Smooth muscle cell (in vitro differentiated cells): ENCODE results near the gene GALNT15. TPM values are rescaled to one million over a fixed set of nuclear protein-coding genes. Genes with fewer than 3 reads are reported as not detected.

Experiments used
- DNase-seq: peaks from one replicate; lab custom pipeline; 2025; ENCODE audit not compliant: unreplicated experiment; lab: John Stamatoyannopoulos, UW
- H2AFZ ChIP-seq: fragments of 200-600 bp; sonication (generic); 2 replicates; pipeline ENCODE4 v1.6.0; 2016; ENCODE audit warnings: antibody characterized with exemption, low read depth, mild to moderate bottlenecking
- H3F3A ChIP-seq: fragments of 200-600 bp; sonication (generic); 2 replicates; pipeline ENCODE4 v1.6.0; 2017; ENCODE audit warnings: antibody characterized with exemption, low read depth
- H3K27ac ChIP-seq: fragments of 200-600 bp; sonication (generic); 2 replicates; pipeline ENCODE4 v1.5.1; 2016; ENCODE audit warnings: low read depth, mild to moderate bottlenecking
- H3K27me3 ChIP-seq: fragments of 200-600 bp; sonication (generic); 2 replicates; pipeline ENCODE4 v1.6.1; 2016; ENCODE audit warnings: low read depth, mild to moderate bottlenecking
- H3K36me3 ChIP-seq: fragments of 200-600 bp; sonication (generic); 2 replicates; pipeline ENCODE4 v1.5.1; 2016; ENCODE audit warnings: low read depth
- H3K4me1 ChIP-seq: fragments of 200-600 bp; sonication (generic); 2 replicates; pipeline ENCODE4 v1.5.1; 2016; ENCODE audit warnings: low read depth
- H3K4me2 ChIP-seq: fragments of 200-600 bp; sonication (generic); 2 replicates; pipeline ENCODE4 v1.6.0; 2016; ENCODE audit warnings: mild to moderate bottlenecking
- H3K4me3 ChIP-seq: fragments of 200-600 bp; sonication (generic); 2 replicates; pipeline ENCODE4 v1.5.1; 2016; ENCODE audit warnings: mild to moderate bottlenecking
- H3K79me2 ChIP-seq: fragments of 200-600 bp; sonication (generic); 2 replicates; pipeline ENCODE4 v1.6.0; 2016; ENCODE audit warnings: low read depth, mild to moderate bottlenecking
- H3K9ac ChIP-seq: fragments of 200-600 bp; sonication (generic); 2 replicates; pipeline ENCODE4 v1.6.0; 2016; ENCODE audit warnings: low read depth
- H3K9me3 ChIP-seq: fragments of 200-600 bp; sonication (generic); replicated peaks from 2 replicates; pipeline ENCODE4 v1.5.1; 2016; ENCODE audit warnings: low read depth
- H4K20me1 ChIP-seq: fragments of 200-600 bp; sonication (generic); 2 replicates; pipeline ENCODE4 v1.6.0; 2016; ENCODE audit warnings: low read depth
- CTCF ChIP-seq: fragments of 200-600 bp; sonication (generic); IDR thresholded peaks from 2 replicates; pipeline ENCODE4 v1.5.1; 2017; ENCODE audit warnings: borderline replicate concordance, mild to moderate bottlenecking, antibody characterized with exemption; ENCODE audit not compliant: insufficient read depth, poor library complexity, severe bottlenecking
- WGBS: methylation state at CpG from one replicate; pipeline ENCODE4 v1.1.7; 2016; ENCODE audit warnings: low lambda C conversion rate; 5-methylcytosine and 5-hydroxymethylcytosine counted together
- polyA plus RNA-seq: library from polyadenylated mRNA; unstranded; fragments of >200 nt; fragmentation: Nextera tagmentation; extraction: Ambion mirVana; gene quantifications from 2 replicates; pipeline ENCODE4 v1.2.1, GENCODE V29; 2016
- total RNA-seq: library from RNA; depleted of rRNA; stranded (reverse); fragments of >200 nt; gene quantifications from 2 replicates; pipeline ENCODE4 v1.2.3, GENCODE V29; 2014

The GALNT15 gene
- total and polyA plus RNA-seq, 2 experiments from 2014 or later = 0.45 to 1.3 TPM

GRCh38 chr3:16198427-16198826 lies 23.9 kb downstream of the GALNT15 start:
- H3K4me1 ChIP-seq = peaks cover 2% of the 10 kb centered on the region
- no peak overlapping the region for H3K9ac ChIP-seq
- H3K27ac ChIP-seq = no peak overlapping the region
- no peak overlapping the region for H2AFZ ChIP-seq
- H4K20me1 ChIP-seq = no peaks in the 10 kb centered on the region
- H3K36me3 ChIP-seq = no peaks in the 10 kb centered on the region
- WGBS = 52% methylated on average over 4 of the region's 4 CpGs
- no peak for TF ChIP-seq CTCF
- DNase-seq = no peak
- H3K27me3 ChIP-seq = no peaks in the 10 kb centered on the region
- no peaks in the 10 kb centered on the region for H3K9me3 ChIP-seq
- no peak overlapping the region for H3K4me2 ChIP-seq
- no peaks in the 10 kb centered on the region for H3F3A ChIP-seq
- no peak overlapping the region for H3K4me3 ChIP-seq
- no peaks in the 10 kb centered on the region for H3K79me2 ChIP-seq

GRCh38 chr3:16199769-16200168 lies 25.3 kb downstream of the GALNT15 start:
- 92% methylated on average over 2 of the region's 2 CpGs for WGBS
- H3K79me2 ChIP-seq = no peaks in the 10 kb centered on the region

DNA sequence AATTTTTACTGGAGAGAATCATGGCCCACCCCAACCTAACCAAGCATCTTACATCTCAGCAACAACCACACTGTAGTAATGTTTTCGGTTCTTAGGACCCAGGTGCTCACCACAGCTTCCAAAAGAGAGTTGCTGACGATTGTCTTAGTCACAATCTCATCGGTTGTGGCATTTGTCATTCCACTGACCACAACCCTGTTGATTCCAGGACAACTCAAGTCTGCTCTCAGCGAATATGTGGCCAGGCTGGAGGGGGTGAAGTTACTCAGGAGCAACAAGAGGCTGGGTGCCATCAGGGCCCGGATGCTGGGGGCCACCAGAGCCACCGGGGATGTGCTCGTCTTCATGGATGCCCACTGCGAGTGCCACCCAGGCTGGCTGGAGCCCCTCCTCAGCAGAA lies 25.9 kb downstream of the GALNT15 start:
- Histone ChIP-seq H3K9me3 (no peaks in the 10 kb centered on the region), H3K9ac (no peak overlapping the region), H3K36me3 (no peaks in the 10 kb centered on the region), H3K4me3 (no peak overlapping the region), H3K27ac (no peak overlapping the region), H3F3A (no peaks in the 10 kb centered on the region), H2AFZ (no peak overlapping the region), H3K4me2 (no peak overlapping the region), H4K20me1 (no peaks in the 10 kb centered on the region), H3K27me3 (no peaks in the 10 kb centered on the region), H3K79me2 (no peaks in the 10 kb centered on the region), H3K4me1 (peaks cover 6% of the 10 kb centered on the region)
- no peak for TF ChIP-seq CTCF
- 79% methylated on average over 8 of the region's 8 CpGs for WGBS
- DNase-seq = no peak

More at GRCh38 chr3:16199769-16200168, 25.3 kb downstream of the GALNT15 start:
- Histone ChIP-seq H2AFZ (no peak overlapping the region), H3K27me3 (no peaks in the 10 kb centered on the region), H3K27ac (no peak overlapping the region), H3K36me3 (no peaks in the 10 kb centered on the region), H3K4me2 (no peak overlapping the region), H3K4me1 (peaks cover 6% of the 10 kb centered on the region), H4K20me1 (no peaks in the 10 kb centered on the region), H3K9ac (no peak overlapping the region), H3F3A (no peaks in the 10 kb centered on the region), H3K4me3 (no peak overlapping the region), H3K9me3 (no peaks in the 10 kb centered on the region)
- TF ChIP-seq CTCF = no peak
- no peak for DNase-seq

GRCh38 chr3:16203031-16203430 lies 28.6 kb downstream of the GALNT15 start:
- Histone ChIP-seq H3K4me2 (peak overlapping the region; percentile 39), H3K27me3 (no peaks in the 10 kb centered on the region), H3K79me2 (no peaks in the 10 kb centered on the region), H3K27ac (peak overlapping the region; percentile 19), H3K36me3 (no peaks in the 10 kb centered on the region), H2AFZ (no peak overlapping the region), H3K4me1 (peaks cover 6% of the 10 kb centered on the region), H3K4me3 (no peak overlapping the region), H4K20me1 (no peaks in the 10 kb centered on the region), H3K9me3 (no peaks in the 10 kb centered on the region), H3F3A (no peaks in the 10 kb centered on the region), H3K9ac (no peak overlapping the region)
- no peak for DNase-seq
- WGBS = 47% methylated on average over 4 of the region's 4 CpGs
- no peak for TF ChIP-seq CTCF
